GM18858 (cell line): ENCODE data around the gene FAM81A.
"Not testable (repeated sequence)": the region's sequence is repeated elsewhere in the genome, so short reads cannot be mapped to it uniquely, and the experiment has no call there.

ENCODE experiments used
- ATAC-seq: cut with Tn5 transposase; IDR thresholded peaks from one replicate; pipeline ENCODE4 v1.9.1; 2021; ENCODE audit not compliant: unreplicated experiment

The FAM81A gene

GRCh38 chr15:59424616-59425015 lies 13.4 kb upstream of the FAM81A start:
- ATAC-seq = no peak

- not testable (repeated sequence) for ATAC-seq
Observed at GRCh38 chr15:59428898-59429297, 9.1 kb upstream of the FAM81A start.

GRCh38 chr15:59432389-59432788 lies 5.6 kb upstream of the FAM81A start:
- ATAC-seq = no peak

- ATAC-seq = no peak
Observed at GRCh38 chr15:59434481-59434880, 3.5 kb upstream of the FAM81A start.

GRCh38 chr15:59436774-59437141 lies 1.2 kb upstream of the FAM81A start:
- ATAC-seq = no peak

GRCh38 chr15:59437142-59437816 lies 707 bp upstream of the FAM81A start:
- no peak for ATAC-seq

GRCh38 chr15:59438625-59439290 lies 772 bp downstream of the FAM81A start:
- ATAC-seq = no peak

- no peak for ATAC-seq
Observed at GRCh38 chr15:59439576-59439975, 1.6 kb downstream of the FAM81A start.

- ATAC-seq = peak; percentile 37
Observed at GRCh38 chr15:59443341-59444072, 5.5 kb downstream of the FAM81A start.

GRCh38 chr15:59444081-59444835 lies 6.3 kb downstream of the FAM81A start:
- no peak for ATAC-seq

GRCh38 chr15:59444980-59445545 lies 7.1 kb downstream of the FAM81A start:
- ATAC-seq = no peak

GRCh38 chr15:59446232-59446957 lies 8.4 kb downstream of the FAM81A start:
- no peak for ATAC-seq

- no peak for ATAC-seq
Observed at GRCh38 chr15:59447367-59447766, 9.4 kb downstream of the FAM81A start.

- no peak for ATAC-seq
Observed at GRCh38 chr15:59448871-59449270, 10.9 kb downstream of the FAM81A start.

GRCh38 chr15:59453474-59454215 lies 15.7 kb downstream of the FAM81A start:
- no peak for ATAC-seq

- ATAC-seq = no peak
Observed at GRCh38 chr15:59456114-59456513, 18.1 kb downstream of the FAM81A start.

- no peak for ATAC-seq
Observed at GRCh38 chr15:59457103-59457502, 19.1 kb downstream of the FAM81A start.

GRCh38 chr15:59461521-59461920 lies 23.5 kb downstream of the FAM81A start:
- no peak for ATAC-seq

- ATAC-seq = no peak
Observed at GRCh38 chr15:59473226-59473625, 35.2 kb downstream of the FAM81A start.

GRCh38 chr15:59475161-59475560 lies 37.2 kb downstream of the FAM81A start:
- not testable (repeated sequence) for ATAC-seq
